HG03175 (cell line): ENCODE data around the gene TFRC.
"Not testable (repeated sequence)": the region's sequence is repeated elsewhere in the genome, so short reads cannot be mapped to it uniquely, and the experiment has no call there.

ENCODE experiments used
- ATAC-seq: cut with Tn5 transposase; IDR thresholded peaks from one replicate; pipeline ENCODE4 v1.9.1; 2021; ENCODE audit warnings: mild to moderate bottlenecking, moderate library complexity; ENCODE audit not compliant: unreplicated experiment

TFRC gene

GRCh38 chr3:196007744-196008335, 74.0 kb downstream of the TFRC start:
- ATAC-seq = no peak

GRCh38 chr3:196005338-196005737, 76.6 kb downstream of the TFRC start:
- ATAC-seq = not testable (repeated sequence)

DNA sequence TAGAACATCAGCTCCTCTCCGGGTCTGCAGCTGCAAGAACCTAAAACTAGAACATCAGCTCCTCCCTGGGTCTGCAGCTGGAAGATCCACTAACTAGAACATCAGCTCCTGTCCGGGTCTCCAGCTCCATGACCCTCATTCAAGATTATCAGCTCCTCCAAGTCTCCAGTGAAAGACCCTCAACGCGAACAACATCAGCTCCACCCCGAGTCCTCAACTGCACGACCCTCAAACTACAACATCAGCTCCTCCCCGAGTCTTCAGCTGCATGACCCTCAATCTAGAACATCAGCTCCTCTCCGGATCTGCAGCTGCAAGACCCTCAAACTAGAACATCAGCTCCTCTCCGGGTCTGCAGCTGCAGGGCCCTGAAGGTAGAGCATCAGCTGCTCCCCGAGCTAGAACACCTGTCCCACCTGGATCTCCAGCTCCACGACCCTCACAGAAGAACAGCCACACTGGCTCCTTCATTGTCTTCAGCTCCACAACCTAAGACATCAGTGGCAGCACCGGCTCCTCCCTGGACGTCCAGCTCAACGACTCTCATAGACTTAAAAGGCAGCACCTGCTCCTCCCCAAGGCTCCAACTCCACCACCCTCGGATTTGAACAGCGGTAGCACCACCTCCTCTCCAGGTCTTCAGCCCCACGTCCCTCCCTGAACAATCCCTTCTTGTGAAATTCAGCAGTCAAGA, 77.4 kb downstream of the TFRC start:
- not testable (repeated sequence) for ATAC-seq

- ATAC-seq = no peak
Measured at GRCh38 chr3:196003611-196004010, 78.3 kb downstream of the TFRC start.

GRCh38 chr3:196002721-196003120, 79.2 kb downstream of the TFRC start:
- not testable (repeated sequence) for ATAC-seq

GRCh38 chr3:196001240-196001639, 80.7 kb downstream of the TFRC start:
- ATAC-seq = not testable (repeated sequence)

DNA sequence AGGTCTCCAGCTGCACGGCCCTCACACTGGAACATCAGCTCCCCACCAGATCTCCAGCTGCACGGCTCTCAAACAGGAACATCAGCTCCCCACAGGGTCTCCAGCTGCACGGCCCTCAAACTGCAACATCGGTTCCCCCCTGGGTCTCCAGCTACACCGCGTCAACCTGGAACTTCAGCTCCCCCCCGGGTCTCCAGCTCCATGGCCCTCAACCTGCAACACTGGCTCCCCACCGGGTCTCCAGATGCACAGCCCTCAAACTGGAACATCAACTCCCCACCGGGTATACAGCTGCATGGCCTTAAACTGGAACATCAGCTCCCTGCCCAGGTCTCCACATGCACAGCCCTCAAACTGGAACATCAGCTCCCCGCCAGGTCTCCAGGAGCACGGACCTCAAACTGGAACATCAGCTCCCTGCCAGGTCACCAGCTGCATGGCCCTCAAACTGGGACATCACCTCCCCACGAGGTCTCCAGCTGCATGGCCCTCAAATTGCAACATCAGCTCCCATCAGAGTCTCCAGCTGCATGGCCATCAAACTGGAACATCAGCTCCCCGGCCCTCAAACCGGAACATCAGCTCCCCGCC, 81.4 kb downstream of the TFRC start:
- ATAC-seq = not testable (repeated sequence)

DNA sequence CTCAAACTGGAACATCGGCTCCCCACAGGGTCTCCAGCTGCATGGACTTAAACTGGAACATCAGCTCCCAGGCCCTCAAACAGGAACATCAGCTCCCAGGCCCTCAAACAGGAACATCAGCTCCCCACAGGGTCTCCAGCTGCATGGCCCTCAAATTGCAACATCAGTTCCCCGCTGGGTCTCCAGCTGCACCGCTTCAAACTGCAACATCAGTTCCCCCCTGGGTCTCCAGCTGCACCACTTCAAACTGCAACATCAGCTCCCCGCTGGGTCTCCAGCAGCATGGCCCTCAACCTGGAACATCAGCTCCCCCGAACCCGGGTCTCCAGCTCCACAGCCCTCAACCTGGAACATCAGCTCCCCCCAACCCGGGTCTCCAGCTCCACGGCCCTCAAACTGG, 82.0 kb downstream of the TFRC start:
- no peak for ATAC-seq
